Activated CD8-positive, alpha-beta memory T cell treated with anti-CD3 and anti-CD28 coated beads for 24 hours (primary cell): ENCODE data around the gene TIGD4.

Experiments used
- DNase-seq: peaks from one replicate; pipeline ENCODE4 v3.0.0-alpha.2; 2020

Gene TIGD4

DNA sequence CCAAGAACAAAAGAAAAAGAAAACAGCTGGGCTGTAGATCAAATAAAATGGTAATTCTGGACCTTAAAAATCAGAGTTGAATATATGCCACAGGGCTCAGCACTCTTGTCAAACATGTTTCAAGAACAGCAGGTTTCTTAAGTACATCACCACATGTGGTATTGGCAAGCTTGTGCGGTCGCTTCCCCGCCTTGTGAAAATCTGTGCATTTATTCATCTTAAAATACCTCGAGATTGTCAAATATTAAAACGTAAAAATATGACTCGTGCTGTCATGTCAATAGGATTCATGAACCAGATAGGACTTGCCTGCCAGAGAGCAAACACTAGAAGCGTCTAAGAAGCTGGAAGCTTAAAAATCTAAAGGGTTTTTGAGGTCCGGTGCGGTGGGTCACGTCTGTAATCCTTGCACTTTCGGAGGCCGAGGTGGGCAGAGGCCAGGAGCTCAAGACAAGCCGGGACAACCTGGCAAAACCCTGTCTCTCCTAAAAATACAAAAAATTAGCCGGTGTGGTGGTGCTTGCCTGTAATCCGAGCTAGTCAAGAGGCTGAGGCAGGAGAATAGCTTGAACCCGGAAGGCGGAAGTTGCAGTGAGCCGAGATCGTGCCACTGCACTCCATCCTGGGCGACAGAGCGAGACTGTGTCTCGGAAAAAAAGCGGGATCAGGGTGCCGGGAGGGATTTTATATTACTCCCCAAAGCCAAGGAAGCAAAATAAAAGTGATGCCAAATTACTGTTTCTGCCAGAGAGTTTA lies 59.6 kb downstream of the TIGD4 start:
- DNase-seq, result no peak
